ENCODE measurements around the gene CADPS. TPM values are rescaled to one million over a fixed set of nuclear protein-coding genes. Genes with fewer than 3 reads are reported as not detected.

CADPS gene
- 0.33 TPM for polyA plus RNA-seq (2012; ENCODE audit: insufficient read length, low read depth)

GRCh38 chr3:62874711-62875557, at the start of gene CADPS:
Gene CADPS, minus strand, starts transcription at chr3:62875416. Its CDS starts 387 bp downstream, at chr3:62875029.
- no peak for TF ChIP-seq SIN3A (IDR thresholded peaks at IDR 0.05; ENCODE audit: borderline replicate concordance, insufficient read depth, low read length)
- TF ChIP-seq FOXP2 (optimal IDR thresholded peaks at IDR 0.05; ENCODE audit: borderline replicate concordance, extremely low read depth, extremely low read length, insufficient read depth): no peak
- no peak for TF ChIP-seq POLR2AphosphoS5 (IDR thresholded peaks at IDR 0.05; ENCODE audit: low read depth, low read length)
- no peak for TF ChIP-seq TAF1 (IDR thresholded peaks at IDR 0.05; ENCODE audit: borderline replicate concordance, insufficient read depth, low read length)
- no peak for TF ChIP-seq REST (IDR thresholded peaks at IDR 0.05; ENCODE audit: insufficient read depth in 1 of 2, low read depth in 2 of 2, low read length in 2 of 2)

- TF ChIP-seq TAF1 (IDR thresholded peaks at IDR 0.05; ENCODE audit: borderline replicate concordance, insufficient read depth, low read length): no peak
- TF ChIP-seq REST (IDR thresholded peaks at IDR 0.05; ENCODE audit: insufficient read depth in 1 of 2, low read depth in 2 of 2, low read length in 2 of 2): no peak
- no peak for TF ChIP-seq SIN3A (IDR thresholded peaks at IDR 0.05; ENCODE audit: borderline replicate concordance, insufficient read depth, low read length)
- TF ChIP-seq POLR2AphosphoS5 (IDR thresholded peaks at IDR 0.05; ENCODE audit: low read depth, low read length): no peak
- no peak for TF ChIP-seq FOXP2 (optimal IDR thresholded peaks at IDR 0.05; ENCODE audit: borderline replicate concordance, extremely low read depth, extremely low read length, insufficient read depth)
Observed at GRCh38 chr3:62923066-62923465, 47.9 kb upstream of the CADPS start.

- TF ChIP-seq POLR2AphosphoS5 (IDR thresholded peaks at IDR 0.05; ENCODE audit: low read depth, low read length): no peak
- no peak for TF ChIP-seq TAF1 (IDR thresholded peaks at IDR 0.05; ENCODE audit: borderline replicate concordance, insufficient read depth, low read length)
- no peak for TF ChIP-seq SIN3A (IDR thresholded peaks at IDR 0.05; ENCODE audit: borderline replicate concordance, insufficient read depth, low read length)
- no peak for TF ChIP-seq REST (IDR thresholded peaks at IDR 0.05; ENCODE audit: insufficient read depth in 1 of 2, low read depth in 2 of 2, low read length in 2 of 2)
- TF ChIP-seq FOXP2 (optimal IDR thresholded peaks at IDR 0.05; ENCODE audit: borderline replicate concordance, extremely low read depth, extremely low read length, insufficient read depth): no peak
Observed at GRCh38 chr3:62922326-62922725, 47.1 kb upstream of the CADPS start.

- no peak for TF ChIP-seq FOXP2 (optimal IDR thresholded peaks at IDR 0.05; ENCODE audit: borderline replicate concordance, extremely low read depth, extremely low read length, insufficient read depth)
Observed at GRCh38 chr3:62920466-62920784, 45.2 kb upstream of the CADPS start.

GRCh38 chr3:62919784-62920465, 44.7 kb upstream of the CADPS start:
- no peak for TF ChIP-seq SIN3A (IDR thresholded peaks at IDR 0.05; ENCODE audit: borderline replicate concordance, insufficient read depth, low read length)
- TF ChIP-seq POLR2AphosphoS5 (IDR thresholded peaks at IDR 0.05; ENCODE audit: low read depth, low read length): no peak
- no peak for TF ChIP-seq REST (IDR thresholded peaks at IDR 0.05; ENCODE audit: insufficient read depth in 1 of 2, low read depth in 2 of 2, low read length in 2 of 2)
- no peak for TF ChIP-seq TAF1 (IDR thresholded peaks at IDR 0.05; ENCODE audit: borderline replicate concordance, insufficient read depth, low read length)
- TF ChIP-seq FOXP2 (optimal IDR thresholded peaks at IDR 0.05; ENCODE audit: borderline replicate concordance, extremely low read depth, extremely low read length, insufficient read depth): no peak

Data from PFSK-1 (cell line).